ENCODE data around the gene RNF166. TPM values are rescaled to one million over a fixed set of nuclear protein-coding genes. Genes with fewer than 3 reads are reported as not detected.
A peak's percentile ranks its signal among the peaks of the same experiment; 100 is the strongest.

Gene RNF166
- total and polyA plus RNA-seq, 2 donors (not counting 3 experiments of a cell fraction or from before 2014, with no cell fraction given), result 27.6 to 38.8 TPM

DNA sequence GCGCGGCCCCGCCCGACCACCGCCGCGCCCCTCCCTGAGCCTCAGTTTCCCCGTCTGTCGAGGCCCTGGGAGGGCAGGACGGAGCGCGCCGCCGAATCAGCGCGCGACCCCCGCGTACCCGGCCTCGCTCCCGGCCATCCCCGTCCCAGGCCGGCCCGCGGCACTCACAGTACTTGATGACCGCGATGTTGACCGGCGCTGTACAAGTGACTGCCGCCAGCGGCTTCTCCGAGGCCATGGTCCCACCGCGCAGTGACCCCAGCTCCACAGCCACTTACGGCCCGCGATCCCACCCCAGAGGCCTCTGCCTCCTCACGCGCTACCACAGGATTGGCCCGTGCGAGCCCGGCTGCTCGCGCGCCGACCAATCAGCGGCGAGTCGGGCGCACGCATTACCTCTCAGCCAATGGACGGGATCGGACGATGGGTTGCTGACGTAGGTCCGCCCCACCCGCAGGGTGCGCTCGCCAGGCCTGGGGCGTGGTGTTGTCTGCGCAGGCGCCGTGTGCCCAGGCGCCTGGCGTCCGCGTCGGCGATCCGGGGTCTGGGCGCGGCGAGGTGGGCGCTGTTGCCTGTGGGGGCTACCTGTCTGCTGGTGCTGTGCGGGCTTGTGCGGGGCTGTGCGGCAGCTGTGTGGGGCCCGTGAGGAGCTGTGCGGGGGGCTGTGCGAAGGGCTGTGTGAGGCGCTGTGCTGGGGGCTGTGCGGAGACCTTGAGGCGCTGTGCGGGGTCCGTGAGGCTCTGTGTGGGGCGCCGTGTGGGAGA is 43.2 kb downstream of the RNF166 start, which contains the start of gene MVD:
Gene MVD, minus strand, starts transcription at position 249 of the 764 bp plus-strand sequence. Its CDS starts 11 bp downstream, at position 238.
- TF ChIP-seq POLR2A (IDR thresholded peaks at IDR 0.05; ENCODE audit: low read depth, low read length), result peak; percentile 93
- peak; percentile 92 for TF ChIP-seq POLR2AphosphoS5 (IDR thresholded peaks at IDR 0.05; ENCODE audit: insufficient read depth, low read depth, low read length)
- TF ChIP-seq, protein P1, sequence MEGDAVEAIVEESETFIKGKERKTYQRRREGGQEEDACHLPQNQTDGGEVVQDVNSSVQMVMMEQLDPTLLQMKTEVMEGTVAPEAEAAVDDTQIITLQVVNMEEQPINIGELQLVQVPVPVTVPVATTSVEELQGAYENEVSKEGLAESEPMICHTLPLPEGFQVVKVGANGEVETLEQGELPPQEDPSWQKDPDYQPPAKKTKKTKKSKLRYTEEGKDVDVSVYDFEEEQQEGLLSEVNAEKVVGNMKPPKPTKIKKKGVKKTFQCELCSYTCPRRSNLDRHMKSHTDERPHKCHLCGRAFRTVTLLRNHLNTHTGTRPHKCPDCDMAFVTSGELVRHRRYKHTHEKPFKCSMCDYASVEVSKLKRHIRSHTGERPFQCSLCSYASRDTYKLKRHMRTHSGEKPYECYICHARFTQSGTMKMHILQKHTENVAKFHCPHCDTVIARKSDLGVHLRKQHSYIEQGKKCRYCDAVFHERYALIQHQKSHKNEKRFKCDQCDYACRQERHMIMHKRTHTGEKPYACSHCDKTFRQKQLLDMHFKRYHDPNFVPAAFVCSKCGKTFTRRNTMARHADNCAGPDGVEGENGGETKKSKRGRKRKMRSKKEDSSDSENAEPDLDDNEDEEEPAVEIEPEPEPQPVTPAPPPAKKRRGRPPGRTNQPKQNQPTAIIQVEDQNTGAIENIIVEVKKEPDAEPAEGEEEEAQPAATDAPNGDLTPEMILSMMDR (IDR thresholded peaks at IDR 0.05; ENCODE audit: extremely low read depth in 1 of 2, insufficient read depth in 1 of 2, low read depth in 1 of 2, low read length in 2 of 2), result no peak
- no peak for TF ChIP-seq EZH2 (IDR thresholded peaks at IDR 0.05; ENCODE audit: borderline replicate concordance, low read depth, low read length, severe bottlenecking)
- no peak for TF ChIP-seq FOS (IDR thresholded peaks at IDR 0.05; ENCODE audit: borderline replicate concordance, insufficient read depth, low read length)
- TF ChIP-seq JUN (IDR thresholded peaks at IDR 0.05; ENCODE audit: borderline replicate concordance, insufficient read depth, insufficient read length, low read depth), result no peak
- TF ChIP-seq, protein P2, sequence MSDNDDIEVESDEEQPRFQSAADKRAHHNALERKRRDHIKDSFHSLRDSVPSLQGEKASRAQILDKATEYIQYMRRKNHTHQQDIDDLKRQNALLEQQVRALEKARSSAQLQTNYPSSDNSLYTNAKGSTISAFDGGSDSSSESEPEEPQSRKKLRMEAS (IDR thresholded peaks at IDR 0.05; ENCODE audit: insufficient read depth, insufficient read length), result no peak
- no peak for TF ChIP-seq GATA2 (IDR thresholded peaks at IDR 0.05; ENCODE audit: insufficient read depth, insufficient read length, low read depth, low read length)
- no peak for TF ChIP-seq MYC (IDR thresholded peaks at IDR 0.05; ENCODE audit: low read depth, low read length)
- Histone ChIP-seq H3K4me1 (ENCODE audit: control insufficient read depth, extremely low read depth, insufficient read depth, low read length) (peaks cover 20% of the 10 kb centered on the region), H3K9ac (replicated peaks; ENCODE audit: extremely low read depth, insufficient read depth, low read length) (peak within 1 kb of the TSS; percentile 81), H3K4me3 (replicated peaks in 1 of 3; ENCODE audit: insufficient read depth in 1 of 3, low read depth in 1 of 3, low read length in 3 of 3) (peak within 1 kb of the TSS; percentile 77 to 81 (median 78)), H3K36me3 (ENCODE audit: control insufficient read depth in 2 of 2, extremely low read depth in 1 of 2, insufficient read depth in 2 of 2, low read length in 2 of 2) (peaks cover 0 to under 1% of the 10 kb centered on the region in 2 experiments), H3K79me2 (ENCODE audit: control insufficient read depth, insufficient read depth, low read length) (peaks cover 37% of the 10 kb centered on the region), H3K27ac (ENCODE audit: insufficient read depth, low read depth, low read length) (peak within 1 kb of the TSS; percentile 52), H3K27me3 (ENCODE audit: control insufficient read depth in 2 of 2, insufficient read depth in 2 of 2, low read length in 2 of 2) (no peaks in the 10 kb centered on the region), H3K9me1 (replicated peaks; ENCODE audit: control insufficient read depth, extremely low read depth, insufficient read depth, low read length) (no peaks in the 10 kb centered on the region), H3K4me2 (ENCODE audit: insufficient read depth, low read length) (peak within 1 kb of the TSS; percentile 79), H4K20me1 (replicated peaks; ENCODE audit: control insufficient read depth, extremely low read depth, insufficient read depth, low read length) (no peaks in the 10 kb centered on the region), H3K9me3 (replicated peaks; ENCODE audit: control insufficient read depth, insufficient read depth, low read length) (no peaks in the 10 kb centered on the region), H2AFZ (ENCODE audit: low read depth, low read length) (peak within 1 kb of the TSS; percentile 88)
- no TSS peak for BruUV-seq (replicated peaks)
- DNase-seq (ENCODE audit: low read depth, low spot score) (peak; percentile 99), FAIRE-seq (peak; percentile 99)
- intact Hi-C loops (cut with micrococcal nuclease) (loop anchor here (2.0 kb wide), 3 partner anchors 24 to 38 kb away; partner anchors contain the start of gene SNAI3), dilution Hi-C loops (cut with MboI; ENCODE audit: extremely low pct_ligation_motif_present, low sequenced_read_pairs) (no loop called here)
- ChIA-PET POLR2A (interaction anchor here (0.5 to 1.8 kb wide), 3 partner anchors 12 to 437 kb away, joined by 3 to 4 read pairs (median 3); no protein-coding TSS in a partner anchor), CTCF (interaction anchor here (1.0 to 1.4 kb wide), 4 partner anchors 33 to 74 kb away, joined by 3 to 5 read pairs (median 4); no protein-coding TSS in a partner anchor)

Data from endothelial cell of umbilical vein (primary cell).